ENCODE results near the gene DRG2. TPM values are rescaled to one million over a fixed set of nuclear protein-coding genes. Genes with fewer than 3 reads are reported as not detected.

The DRG2 gene
- total RNA-seq, 1 donor from 2014 or later, result 13.0 TPM

- DNase-seq (ENCODE audit: low spot score) (no peak), ATAC-seq (peak; percentile 14)
Measured at GRCh38 chr17:18141210-18141803, 53.6 kb downstream of the DRG2 start.

GRCh38 chr17:18142417-18142816 is 54.7 kb downstream of the DRG2 start:
- ATAC-seq (no peak), DNase-seq (ENCODE audit: low spot score) (no peak)

GRCh38 chr17:18143044-18143936 is 55.5 kb downstream of the DRG2 start:
- DNase-seq (ENCODE audit: low spot score) (no peak), ATAC-seq (no peak)

- DNase-seq (ENCODE audit: low spot score) (no peak), ATAC-seq (no peak)
Measured at GRCh38 chr17:18144261-18144660, 56.5 kb downstream of the DRG2 start.

GRCh38 chr17:18144855-18145254 is 57.1 kb downstream of the DRG2 start:
- ATAC-seq, result no peak

GRCh38 chr17:18145811-18146210 is 58.1 kb downstream of the DRG2 start:
- DNase-seq (ENCODE audit: low spot score), result no peak

More at GRCh38 chr17:18144855-18145254, 57.1 kb downstream of the DRG2 start:
- DNase-seq (ENCODE audit: low spot score), result no peak

GRCh38 chr17:18146259-18146658 is 58.5 kb downstream of the DRG2 start:
- ATAC-seq (no peak), DNase-seq (ENCODE audit: low spot score) (no peak)

More at GRCh38 chr17:18145811-18146210, 58.1 kb downstream of the DRG2 start:
- no peak for ATAC-seq

- ATAC-seq, result no peak
- DNase-seq (ENCODE audit: low spot score), result no peak
Measured at GRCh38 chr17:18146980-18147379, 59.2 kb downstream of the DRG2 start.

- DNase-seq (ENCODE audit: low spot score), result no peak
- ATAC-seq, result no peak
Measured at GRCh38 chr17:18148586-18148985, 60.8 kb downstream of the DRG2 start.

- ATAC-seq, result no peak
- no peak for DNase-seq (ENCODE audit: low spot score)
Measured at GRCh38 chr17:18151290-18151689, 63.5 kb downstream of the DRG2 start.

- no peak for DNase-seq (ENCODE audit: low spot score)
- no peak for ATAC-seq
Measured at GRCh38 chr17:18155179-18155578, 67.4 kb downstream of the DRG2 start.

GRCh38 chr17:18156171-18156975 is 68.6 kb downstream of the DRG2 start:
- ATAC-seq, result no peak
- no peak for DNase-seq (ENCODE audit: low spot score)

- no peak for DNase-seq (ENCODE audit: low spot score)
- no peak for ATAC-seq
Measured at GRCh38 chr17:18156976-18157280, 69.2 kb downstream of the DRG2 start.

Other genes starting within 250 kb of the DRG2 start
- gene TOM1L2, start 115.5 kb upstream of the DRG2 start, total RNA-seq, result 17.6 TPM
- 1.3 TPM for gene DRC3, start 115.1 kb upstream of the DRG2 start, total RNA-seq
- 25.9 TPM for gene ATPAF2, start 48.8 kb upstream of the DRG2 start, total RNA-seq
- 5.6 TPM for gene GID4, start 48.5 kb upstream of the DRG2 start, total RNA-seq
- 6.0 TPM for gene MYO15A, start 20.8 kb downstream of the DRG2 start, total RNA-seq
- gene ALKBH5, start 95.9 kb downstream of the DRG2 start, total RNA-seq, result 69.2 TPM
- gene LLGL1, start 137.7 kb downstream of the DRG2 start, total RNA-seq, result 3.3 TPM
- 102 TPM for gene FLII, start 170.8 kb downstream of the DRG2 start, total RNA-seq
- 6.4 TPM for gene MIEF2, start 172.7 kb downstream of the DRG2 start, total RNA-seq
- gene TOP3A, start 227.0 kb downstream of the DRG2 start, total RNA-seq, result 19.8 TPM
- 5.1 TPM for gene SMCR8, start 227.3 kb downstream of the DRG2 start, total RNA-seq